Testis (tissue), 2 donors: Measurements from ENCODE around the gene EFCAB7.

ENCODE experiments used
- CTCF ChIP-seq, 3 experiments: fragments of 450-650 bp in 2 of 3; fragments of 200-600 bp in 1 of 3; sonication (generic) in 1 of 3; IDR thresholded peaks; one replicate each; pipeline ENCODE4 v1.5.1; 2016 to 2019; ENCODE audit warnings: antibody characterized with exemption in 3 of 3, mild to moderate bottlenecking in 2 of 3, moderate library complexity in 1 of 3
- POLR2A ChIP-seq: fragments of 450-650 bp; IDR thresholded peaks from one replicate; pipeline ENCODE4 v1.6.1; 2017; ENCODE audit warnings: antibody characterized with exemption, mild to moderate bottlenecking, moderate library complexity

GRCh38 chr1:63487336-63488065, 35.8 kb upstream of the EFCAB7 start:
- TF ChIP-seq CTCF (IDR thresholded peaks at IDR 0.05) (no peak), POLR2A (no peak)
